ENCODE measurements around the gene CCDC188. TPM values are rescaled to one million over a fixed set of nuclear protein-coding genes. Genes with fewer than 3 reads are reported as not detected.

CCDC188 gene
- total RNA-seq, 1 donor, result 0.36 TPM

- Histone ChIP-seq H2AFZ (ENCODE audit: low read length) (no peak overlapping the region), H3K4me2 (ENCODE audit: insufficient read depth, low read length) (no peak overlapping the region), H3K27me3 (ENCODE audit: insufficient read depth, low read length) (no peaks in the 10 kb centered on the region), H3K4me1 (ENCODE audit: insufficient read depth, low read length) (peaks cover 23% of the 10 kb centered on the region), H4K20me1 (ENCODE audit: insufficient read depth, low read length) (peaks cover 34% of the 10 kb centered on the region), H3K4me3 (ENCODE audit: insufficient read depth, low read length) (no peak overlapping the region), H3K79me2 (ENCODE audit: insufficient read depth, low read length) (peaks cover 64% of the 10 kb centered on the region), H3K27ac (ENCODE audit: low read depth, low read length) (no peak overlapping the region), H3K36me3 (ENCODE audit: insufficient read depth, low read length) (peaks cover 5% of the 10 kb centered on the region), H3K9me3 (ENCODE audit: low read depth, low read length) (no peaks in the 10 kb centered on the region)
- no peak for TF ChIP-seq CTCF (IDR thresholded peaks at IDR 0.05; ENCODE audit: extremely low read depth, low read depth, low read length)
- DNase-seq (ENCODE audit: insufficient read length, low spot score, missing footprints), result no peak
Observed at GRCh38 chr22:20140107-20140445, 10.8 kb downstream of the CCDC188 start.

DNA sequence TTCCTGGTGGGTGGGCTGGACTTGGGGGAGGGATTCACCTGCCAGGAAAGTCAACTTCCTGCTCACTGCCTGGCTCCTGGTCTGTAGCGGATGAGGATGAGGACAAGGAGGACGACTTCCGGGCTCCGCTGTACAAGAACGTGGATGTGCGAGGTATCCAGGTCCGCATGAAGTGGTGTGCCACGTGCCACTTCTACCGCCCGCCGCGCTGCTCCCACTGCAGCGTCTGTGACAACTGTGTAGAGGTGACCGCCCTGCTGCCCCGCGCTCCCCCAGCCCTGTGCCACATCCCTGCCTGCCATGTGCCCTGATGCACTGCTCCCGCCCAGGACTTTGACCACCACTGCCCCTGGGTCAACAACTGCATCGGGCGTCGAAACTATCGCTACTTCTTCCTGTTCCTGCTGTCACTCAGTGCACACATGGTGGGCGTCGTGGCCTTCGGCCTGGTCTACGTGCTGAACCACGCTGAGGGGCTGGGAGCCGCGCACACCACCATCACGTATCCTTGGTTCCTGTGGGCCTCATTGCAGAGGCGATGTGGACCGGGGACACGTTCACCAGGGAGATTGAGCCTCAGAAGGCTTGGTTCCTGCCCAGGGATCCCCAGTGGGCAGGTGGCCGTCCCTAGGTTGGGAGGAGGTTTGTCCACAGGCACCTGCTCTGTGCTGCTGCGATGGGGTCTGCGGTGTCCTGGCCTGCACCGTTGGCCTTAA lies 11.3 kb downstream of the CCDC188 start:
- H3K27ac ChIP-seq (ENCODE audit: low read depth, low read length), result no peak overlapping the region
- peaks cover 23% of the 10 kb centered on the region for H3K4me1 ChIP-seq (ENCODE audit: insufficient read depth, low read length)
- H3K27me3 ChIP-seq (ENCODE audit: insufficient read depth, low read length), result no peaks in the 10 kb centered on the region
- H3K4me3 ChIP-seq (ENCODE audit: insufficient read depth, low read length), result no peak overlapping the region
- H3K9me3 ChIP-seq (ENCODE audit: low read depth, low read length), result no peaks in the 10 kb centered on the region
- H3K79me2 ChIP-seq (ENCODE audit: insufficient read depth, low read length), result peaks cover 69% of the 10 kb centered on the region
- peaks cover 39% of the 10 kb centered on the region for H4K20me1 ChIP-seq (ENCODE audit: insufficient read depth, low read length)
- DNase-seq (ENCODE audit: insufficient read length, low spot score, missing footprints), result no peak
- no peak overlapping the region for H3K4me2 ChIP-seq (ENCODE audit: insufficient read depth, low read length)
- TF ChIP-seq CTCF (IDR thresholded peaks at IDR 0.05; ENCODE audit: extremely low read depth, low read depth, low read length), result no peak
- peaks cover 5% of the 10 kb centered on the region for H3K36me3 ChIP-seq (ENCODE audit: insufficient read depth, low read length)
- H2AFZ ChIP-seq (ENCODE audit: low read length), result no peak overlapping the region

GRCh38 chr22:20138868-20139267 lies 12.0 kb downstream of the CCDC188 start:
- Histone ChIP-seq H3K4me3 (ENCODE audit: insufficient read depth, low read length) (no peak overlapping the region), H3K27ac (ENCODE audit: low read depth, low read length) (no peak overlapping the region), H2AFZ (ENCODE audit: low read length) (no peak overlapping the region), H3K79me2 (ENCODE audit: insufficient read depth, low read length) (peaks cover 76% of the 10 kb centered on the region), H3K4me1 (ENCODE audit: insufficient read depth, low read length) (peaks cover 23% of the 10 kb centered on the region), H3K9me3 (ENCODE audit: low read depth, low read length) (no peaks in the 10 kb centered on the region), H3K4me2 (ENCODE audit: insufficient read depth, low read length) (no peak overlapping the region), H4K20me1 (ENCODE audit: insufficient read depth, low read length) (peaks cover 45% of the 10 kb centered on the region), H3K36me3 (ENCODE audit: insufficient read depth, low read length) (peaks cover 5% of the 10 kb centered on the region), H3K27me3 (ENCODE audit: insufficient read depth, low read length) (no peaks in the 10 kb centered on the region)
- no peak for TF ChIP-seq CTCF (IDR thresholded peaks at IDR 0.05; ENCODE audit: extremely low read depth, low read depth, low read length)
- no peak for DNase-seq (ENCODE audit: insufficient read length, low spot score, missing footprints)

GRCh38 chr22:20138417-20138738 lies 12.5 kb downstream of the CCDC188 start:
- no peak for TF ChIP-seq CTCF (IDR thresholded peaks at IDR 0.05; ENCODE audit: extremely low read depth, low read depth, low read length)
- Histone ChIP-seq H3K79me2 (ENCODE audit: insufficient read depth, low read length) (peaks cover 79% of the 10 kb centered on the region), H3K27ac (ENCODE audit: low read depth, low read length) (no peak overlapping the region), H3K9me3 (ENCODE audit: low read depth, low read length) (no peaks in the 10 kb centered on the region), H3K4me3 (ENCODE audit: insufficient read depth, low read length) (no peak overlapping the region), H3K27me3 (ENCODE audit: insufficient read depth, low read length) (no peaks in the 10 kb centered on the region), H2AFZ (ENCODE audit: low read length) (no peak overlapping the region), H3K4me2 (ENCODE audit: insufficient read depth, low read length) (no peak overlapping the region), H3K4me1 (ENCODE audit: insufficient read depth, low read length) (peaks cover 23% of the 10 kb centered on the region), H4K20me1 (ENCODE audit: insufficient read depth, low read length) (peaks cover 48% of the 10 kb centered on the region), H3K36me3 (ENCODE audit: insufficient read depth, low read length) (peaks cover 5% of the 10 kb centered on the region)
- no peak for DNase-seq (ENCODE audit: insufficient read length, low spot score, missing footprints)
